ENCODE measurements around the gene CST7.
"Not testable (repeated sequence)": the region's sequence is repeated elsewhere in the genome, so short reads cannot be mapped to it uniquely, and the experiment has no call there.

CST7 gene

GRCh38 chr20:24948939-24949679 lies at the start of gene CST7:
Gene CST7 (plus strand): TSS chr20:24949269. CDS start chr20:24949506, 237 bp downstream.
- peak; percentile 94 for DNase-seq

- DNase-seq, result no peak
These were observed 42.3 kb upstream of the CST7 start for GRCh38 chr20:24906806-24907205.

- no peak for DNase-seq
These were observed 40.4 kb upstream of the CST7 start for GRCh38 chr20:24908642-24909041.

- DNase-seq, result peak; percentile 35
These were observed 39.8 kb upstream of the CST7 start for GRCh38 chr20:24909086-24909780.

- DNase-seq, result no peak
These were observed 39.2 kb upstream of the CST7 start for GRCh38 chr20:24909861-24910260.

GRCh38 chr20:24910461-24910860 lies 38.6 kb upstream of the CST7 start:
- peak; percentile 37 for DNase-seq

GRCh38 chr20:24911461-24911860 lies 37.6 kb upstream of the CST7 start:
- DNase-seq, result no peak

GRCh38 chr20:24912397-24913075 lies 36.5 kb upstream of the CST7 start:
- DNase-seq, result peak; percentile 35

GRCh38 chr20:24913076-24913628 lies 35.9 kb upstream of the CST7 start:
- peak; percentile 30 for DNase-seq

- DNase-seq, result peak; percentile 46
These were observed 34.5 kb upstream of the CST7 start for GRCh38 chr20:24914388-24915241.

GRCh38 chr20:24915440-24915839 lies 33.6 kb upstream of the CST7 start:
- DNase-seq, result peak; percentile 49

GRCh38 chr20:24915892-24916291 lies 33.2 kb upstream of the CST7 start:
- DNase-seq, result no peak

- DNase-seq, result peak; percentile 17
These were observed 32.7 kb upstream of the CST7 start for GRCh38 chr20:24916412-24916811.

GRCh38 chr20:24917056-24917455 lies 32.0 kb upstream of the CST7 start:
- DNase-seq, result no peak

GRCh38 chr20:24917797-24918578 lies 31.1 kb upstream of the CST7 start:
- DNase-seq, result peak; percentile 76

GRCh38 chr20:24918579-24919566 lies 30.2 kb upstream of the CST7 start:
- peak; percentile 53 for DNase-seq

GRCh38 chr20:24919665-24920064 lies 29.4 kb upstream of the CST7 start:
- peak; percentile 42 for DNase-seq

GRCh38 chr20:24920706-24921105 lies 28.4 kb upstream of the CST7 start:
- not testable (repeated sequence) for DNase-seq

GRCh38 chr20:24929259-24929658 lies 19.8 kb upstream of the CST7 start:
- DNase-seq, result not testable (repeated sequence)

Measured in activated CD8-positive, alpha-beta memory T cell treated with anti-CD3 and anti-CD28 coated beads for 24 hours (primary cell).